ENCODE data around the gene SPATS2L.

SPATS2L gene

DNA sequence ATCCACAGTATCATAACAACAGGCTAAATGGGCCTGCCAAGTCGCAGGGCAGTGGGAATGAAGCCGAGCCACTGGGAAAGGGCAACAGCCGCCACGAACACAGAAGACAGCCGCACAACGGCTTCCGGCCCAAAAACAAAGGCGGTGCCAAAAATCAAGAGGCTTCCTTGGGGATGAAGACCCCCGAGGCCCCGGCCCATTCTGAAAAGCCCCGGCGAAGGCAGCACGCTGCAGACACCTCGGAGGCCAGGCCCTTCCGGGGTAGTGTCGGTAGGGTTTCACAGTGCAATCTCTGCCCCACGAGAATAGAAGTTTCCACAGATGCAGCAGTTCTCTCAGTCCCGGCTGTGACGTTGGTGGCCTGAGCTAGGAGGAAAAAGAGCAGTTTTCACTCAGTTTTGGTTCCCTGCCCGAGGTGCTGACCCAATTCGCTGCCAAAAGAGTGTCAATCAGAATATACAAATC lies 171.2 kb downstream of the SPATS2L start:
- DNase-seq = no peak

DNA sequence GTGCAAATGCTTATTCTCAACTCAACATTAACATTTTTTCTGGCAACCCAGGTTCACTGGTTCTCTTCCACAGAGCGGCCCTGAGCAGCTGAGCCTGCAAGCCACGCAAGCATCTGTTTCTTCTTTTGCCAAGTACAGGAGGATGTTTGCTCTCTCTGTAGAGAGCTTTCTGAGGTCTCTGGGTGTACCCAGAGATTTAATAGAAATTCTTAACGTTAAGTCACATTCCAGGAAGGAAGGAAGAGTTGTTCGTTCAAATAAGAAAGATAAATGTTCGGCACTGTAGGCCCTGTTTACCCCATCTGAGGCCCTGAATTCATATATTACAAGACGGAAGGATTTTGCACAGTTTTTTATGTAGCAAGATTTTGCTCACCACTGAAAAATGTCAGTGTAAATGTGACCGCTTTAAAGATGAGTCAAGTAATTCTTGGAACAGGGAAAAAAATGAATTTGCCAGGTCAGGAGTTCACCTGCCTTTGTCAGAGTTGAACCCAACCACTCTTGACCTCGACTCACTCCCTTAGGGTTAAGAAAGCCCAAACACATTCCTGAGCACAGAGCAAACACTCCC lies 173.3 kb downstream of the SPATS2L start:
- DNase-seq = no peak

DNA sequence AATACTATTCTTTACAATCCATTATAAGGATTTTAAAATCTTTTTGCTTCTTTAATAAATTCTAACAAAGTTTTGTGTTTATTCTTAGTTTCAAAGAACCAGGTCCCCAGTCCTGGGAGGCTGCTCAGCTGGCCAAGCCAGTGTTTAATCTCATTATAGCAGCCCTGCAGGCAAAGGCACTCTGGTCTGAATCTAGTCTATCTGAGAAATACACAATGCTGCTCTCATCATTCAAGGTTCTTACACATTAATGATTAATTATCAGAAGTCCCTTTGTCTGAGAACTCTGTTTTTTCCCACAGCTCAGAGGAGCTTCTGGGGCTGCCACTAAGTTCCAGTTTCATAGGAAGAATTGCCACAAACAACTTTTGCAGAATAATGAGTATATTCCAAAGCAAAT lies 175.7 kb downstream of the SPATS2L start:
- DNase-seq = no peak

DNA sequence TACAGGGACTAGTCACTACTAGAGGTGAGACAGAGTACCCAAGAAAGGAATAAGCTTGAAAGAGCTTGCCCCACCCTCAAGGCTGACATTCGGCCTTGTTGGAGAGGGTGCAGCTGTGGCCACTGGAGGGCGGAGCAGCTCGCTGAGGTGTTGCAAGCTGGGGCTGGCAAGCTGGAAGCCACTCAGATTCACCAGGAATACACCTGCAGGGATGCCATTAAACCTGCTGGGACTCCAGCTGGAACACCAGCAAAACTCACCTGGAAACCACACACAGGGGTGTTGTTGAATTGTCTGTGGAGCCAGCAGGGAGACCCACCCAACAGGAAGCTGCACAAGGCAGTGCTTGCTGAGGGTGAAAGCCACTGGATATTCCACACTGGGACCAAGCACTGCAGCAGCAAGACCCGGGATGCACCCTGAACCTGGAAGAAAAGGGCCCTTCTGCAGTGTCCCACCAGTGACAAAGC lies 177.3 kb downstream of the SPATS2L start:
- peak; percentile 20 for DNase-seq

DNA sequence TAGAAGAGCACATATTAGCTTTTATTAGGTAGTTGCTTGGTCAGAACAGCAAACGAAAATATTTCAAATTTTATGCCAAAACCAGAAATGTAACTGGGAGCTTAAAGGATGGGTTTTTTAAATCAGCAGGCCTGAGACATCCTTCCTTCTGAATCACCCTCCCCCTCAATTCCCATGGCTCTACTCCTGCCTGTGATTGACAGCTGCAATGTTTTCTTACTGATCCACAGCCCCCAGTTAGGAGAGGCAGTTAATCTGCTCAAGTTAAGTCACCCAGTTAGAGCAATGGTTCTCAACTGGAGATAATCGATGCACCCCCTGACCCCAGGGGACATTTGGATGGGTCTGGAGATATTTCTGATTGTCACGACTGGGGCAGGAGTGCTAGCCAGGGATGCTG lies 178.4 kb downstream of the SPATS2L start:
- DNase-seq = no peak

DNA sequence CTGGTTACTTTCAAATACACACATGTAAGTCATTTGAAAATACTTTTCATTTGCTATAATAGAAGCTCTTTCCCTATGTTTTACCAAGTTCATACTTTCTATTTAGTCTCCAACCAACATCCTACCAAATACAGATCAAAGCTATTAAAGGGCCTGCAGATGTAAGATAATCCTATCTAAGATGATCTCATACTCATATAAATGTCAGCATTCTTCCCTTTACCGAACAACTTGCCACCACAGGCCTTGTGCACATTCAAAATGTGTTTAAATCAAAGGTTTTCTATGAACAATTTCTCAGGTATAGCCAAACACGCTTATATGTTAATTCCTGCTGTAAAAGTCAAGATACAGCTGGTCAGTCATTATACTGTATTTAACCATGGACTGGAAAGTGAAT lies 180.0 kb downstream of the SPATS2L start:
- DNase-seq = no peak

DNA sequence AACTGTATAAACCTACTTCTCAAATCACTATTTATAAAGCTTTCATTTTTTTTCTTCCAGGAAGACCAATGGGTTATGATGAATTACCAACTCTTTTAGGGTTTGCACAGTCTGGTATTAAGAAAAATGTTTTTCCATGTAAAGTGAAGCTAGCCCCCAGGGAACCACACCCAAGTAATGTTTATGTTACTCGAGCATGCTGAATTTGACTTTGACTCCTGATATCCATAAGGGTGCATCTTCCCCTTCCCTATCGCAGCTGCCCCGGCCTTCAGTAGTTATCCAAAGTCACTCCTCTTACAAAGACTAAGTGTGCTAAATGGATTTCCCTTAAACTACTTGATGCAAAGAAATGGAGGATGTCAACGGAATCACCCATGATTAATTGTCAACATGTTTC lies 181.7 kb downstream of the SPATS2L start:
- DNase-seq = no peak

DNA sequence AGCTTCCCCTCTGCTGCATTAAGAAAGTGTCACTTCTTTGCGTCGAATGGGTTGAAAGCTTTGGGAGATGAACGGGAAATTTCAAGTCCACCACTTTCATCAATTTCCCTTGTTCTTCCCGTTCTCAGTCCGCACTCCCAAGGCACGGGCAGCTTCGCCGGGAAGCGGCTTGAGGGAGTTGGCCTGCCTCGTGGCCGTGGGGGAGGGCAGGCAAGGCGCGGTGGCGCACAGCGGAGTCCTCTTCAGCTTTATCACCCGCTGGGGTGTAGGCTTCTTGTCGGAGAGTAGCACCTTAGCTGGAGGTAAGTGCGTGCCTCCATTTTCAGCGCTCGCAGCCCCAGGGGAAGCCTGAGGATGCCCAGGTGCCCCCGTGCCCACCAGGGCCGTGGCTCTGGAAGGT lies 183.5 kb downstream of the SPATS2L start:
- DNase-seq = no peak

DNA sequence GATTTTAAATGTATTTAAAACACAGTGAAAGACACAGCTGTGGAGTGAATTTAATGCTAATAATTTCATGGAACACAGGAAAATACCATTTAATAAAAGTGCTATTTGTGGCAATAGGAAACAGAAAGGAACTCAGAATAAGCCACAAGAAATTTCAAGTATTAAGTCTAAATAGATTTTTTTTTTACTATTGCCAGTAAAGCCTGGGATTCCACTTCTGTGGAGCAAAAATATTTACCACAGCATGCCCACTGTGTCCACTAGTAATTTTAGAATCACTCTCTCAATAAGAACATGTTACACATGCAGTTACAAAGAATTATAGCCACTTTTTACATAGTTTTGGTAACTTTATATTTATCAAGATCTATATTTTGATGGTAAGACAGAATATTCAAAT lies 186.2 kb downstream of the SPATS2L start:
- DNase-seq = no peak

DNA sequence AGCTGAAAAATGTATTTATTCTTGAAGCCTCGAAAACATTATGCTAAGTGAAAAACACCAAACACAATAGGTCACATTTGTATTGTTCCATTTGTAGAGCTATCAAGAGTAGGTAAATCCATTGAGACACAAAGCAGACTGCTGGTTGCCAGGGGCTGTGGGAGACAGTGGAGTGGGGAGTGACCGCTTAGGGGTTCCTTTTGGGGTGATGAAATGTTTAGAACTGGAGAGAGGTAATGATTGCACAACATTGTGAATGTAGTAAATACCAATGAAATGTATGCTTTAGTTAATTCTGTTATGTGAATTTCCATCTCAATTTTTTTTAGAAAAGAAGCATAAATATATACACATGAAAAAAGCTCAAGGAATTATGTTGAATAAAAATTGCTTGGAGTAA lies 187.6 kb downstream of the SPATS2L start:
- no peak for DNase-seq

DNA sequence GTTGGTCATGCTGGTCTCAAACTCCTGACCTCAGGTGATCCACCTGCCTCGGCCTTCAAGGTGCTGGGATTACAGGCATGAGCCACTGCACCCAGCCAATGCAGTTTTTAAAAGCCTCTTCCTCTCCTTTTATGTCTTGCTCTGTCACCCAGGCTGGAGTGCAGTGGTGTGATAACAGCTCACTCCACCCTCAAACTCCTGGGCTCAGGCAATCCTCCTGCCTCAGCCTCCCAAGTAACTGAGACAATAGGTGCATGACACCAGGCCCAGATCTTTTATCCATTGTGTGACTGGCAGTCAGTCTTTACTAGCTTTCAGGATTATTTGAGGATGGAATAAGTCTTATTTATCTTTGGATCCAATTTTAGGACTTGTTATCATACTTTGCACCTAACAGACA lies 190.2 kb downstream of the SPATS2L start:
- DNase-seq = no peak

DNA sequence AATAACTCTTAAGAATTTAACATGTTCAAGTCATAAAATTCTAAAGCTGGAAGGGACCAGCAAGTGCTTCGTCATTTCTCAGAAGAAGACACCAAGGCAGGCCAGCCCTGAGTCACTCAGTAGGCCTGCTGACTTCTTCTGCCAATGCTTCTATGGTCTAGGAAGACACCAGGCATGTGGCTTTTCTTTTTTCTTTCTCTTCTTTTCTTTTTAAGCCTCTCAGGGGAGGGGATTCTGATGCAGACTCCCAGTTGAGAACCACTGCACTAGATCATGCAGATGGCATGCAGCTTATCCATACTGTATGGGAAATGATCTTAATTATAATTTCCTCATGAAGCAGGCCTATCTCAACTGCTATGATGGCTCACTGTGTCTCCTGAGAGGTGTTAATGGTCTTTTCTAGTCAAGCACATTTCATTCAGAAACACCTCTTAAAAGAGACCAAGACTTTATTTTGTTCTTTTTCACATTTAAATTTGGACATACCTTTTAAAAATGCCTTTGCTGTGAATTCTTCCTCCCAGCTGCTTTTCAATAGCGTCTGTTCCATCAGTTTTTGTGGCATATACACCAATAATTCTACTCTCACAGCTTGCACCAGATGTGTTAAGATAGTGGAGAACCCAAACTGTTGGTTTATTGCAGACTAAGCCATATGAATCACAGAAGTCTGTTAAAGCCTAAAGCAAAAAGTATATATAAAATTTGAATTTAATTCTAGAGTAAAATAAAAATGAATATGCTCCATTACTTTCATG lies 192.1 kb downstream of the SPATS2L start:
- no peak for DNase-seq

DNA sequence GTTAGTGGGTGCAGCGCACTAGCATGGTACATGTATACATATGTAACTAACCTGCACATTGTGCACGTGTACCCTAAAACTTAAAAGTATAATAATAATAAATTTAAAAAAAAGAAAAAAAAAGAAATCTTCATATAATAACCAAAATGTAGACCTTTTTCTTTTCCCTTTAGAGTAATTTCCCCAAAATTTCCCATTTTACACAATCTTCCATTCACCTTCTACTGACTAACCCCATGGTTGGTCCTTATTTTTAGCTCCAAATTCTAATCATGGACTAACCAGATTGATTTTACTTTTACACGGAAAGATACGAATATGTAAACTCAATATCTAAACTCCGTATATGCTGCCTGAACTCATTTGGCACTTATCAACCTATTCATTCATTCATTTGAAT lies 195.7 kb downstream of the SPATS2L start:
- DNase-seq = no peak

DNA sequence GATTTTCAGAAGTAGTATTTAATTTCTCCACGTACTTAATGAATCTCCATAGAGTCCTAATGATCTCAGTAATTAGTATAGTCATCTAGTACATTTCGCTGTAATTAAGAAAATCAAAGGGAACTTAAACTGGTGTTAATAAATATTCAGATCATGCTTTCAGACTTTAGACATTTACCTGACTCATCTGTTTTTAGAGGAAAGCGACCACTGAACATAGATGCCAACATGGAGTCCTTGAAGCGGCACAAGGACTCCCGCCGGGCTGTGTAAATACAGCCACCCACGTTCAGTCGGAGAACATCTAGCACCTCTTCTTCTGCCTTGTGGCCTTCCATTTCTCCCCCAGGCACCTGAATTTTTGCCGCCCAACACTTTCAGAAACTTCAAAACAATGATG lies 200.2 kb downstream of the SPATS2L start:
- DNase-seq = no peak

DNA sequence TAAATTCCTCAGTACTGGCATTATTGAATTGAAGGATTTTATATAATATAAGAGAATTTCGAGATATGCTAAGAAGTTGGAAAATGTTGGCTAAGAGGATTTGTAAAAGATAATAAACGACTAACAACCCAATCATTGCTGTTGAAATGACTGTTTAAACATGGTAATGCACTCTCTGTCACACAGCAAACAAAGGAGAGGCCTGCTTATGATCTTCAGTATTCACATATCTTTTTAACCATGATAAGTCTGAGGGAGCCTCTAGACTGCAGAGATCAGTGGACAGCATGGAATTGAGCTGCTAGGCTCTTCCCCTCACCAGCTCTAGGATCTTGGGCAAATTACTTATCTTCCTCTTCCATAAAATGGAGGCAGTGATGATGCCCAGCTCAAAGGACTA lies 200.7 kb downstream of the SPATS2L start:
- DNase-seq = no peak

DNA sequence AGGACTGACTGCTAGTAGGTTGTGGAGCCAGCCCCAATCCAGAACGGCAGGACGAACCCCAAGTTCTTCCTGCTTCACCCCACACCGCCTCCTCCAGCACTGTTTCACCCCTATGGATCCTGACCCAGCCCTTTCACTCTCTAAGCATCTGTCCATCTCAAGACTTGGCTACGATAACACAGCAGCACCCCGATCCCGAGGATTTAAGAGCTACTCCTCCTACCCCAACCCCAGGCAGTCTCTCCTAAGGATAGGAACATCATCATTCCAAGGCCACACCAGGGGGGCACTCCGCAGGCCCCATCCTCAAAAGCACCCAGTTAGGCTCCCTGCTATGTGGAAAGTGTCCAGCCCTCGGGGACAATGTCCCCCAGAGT lies 202.7 kb downstream of the SPATS2L start:
- no peak for DNase-seq

DNA sequence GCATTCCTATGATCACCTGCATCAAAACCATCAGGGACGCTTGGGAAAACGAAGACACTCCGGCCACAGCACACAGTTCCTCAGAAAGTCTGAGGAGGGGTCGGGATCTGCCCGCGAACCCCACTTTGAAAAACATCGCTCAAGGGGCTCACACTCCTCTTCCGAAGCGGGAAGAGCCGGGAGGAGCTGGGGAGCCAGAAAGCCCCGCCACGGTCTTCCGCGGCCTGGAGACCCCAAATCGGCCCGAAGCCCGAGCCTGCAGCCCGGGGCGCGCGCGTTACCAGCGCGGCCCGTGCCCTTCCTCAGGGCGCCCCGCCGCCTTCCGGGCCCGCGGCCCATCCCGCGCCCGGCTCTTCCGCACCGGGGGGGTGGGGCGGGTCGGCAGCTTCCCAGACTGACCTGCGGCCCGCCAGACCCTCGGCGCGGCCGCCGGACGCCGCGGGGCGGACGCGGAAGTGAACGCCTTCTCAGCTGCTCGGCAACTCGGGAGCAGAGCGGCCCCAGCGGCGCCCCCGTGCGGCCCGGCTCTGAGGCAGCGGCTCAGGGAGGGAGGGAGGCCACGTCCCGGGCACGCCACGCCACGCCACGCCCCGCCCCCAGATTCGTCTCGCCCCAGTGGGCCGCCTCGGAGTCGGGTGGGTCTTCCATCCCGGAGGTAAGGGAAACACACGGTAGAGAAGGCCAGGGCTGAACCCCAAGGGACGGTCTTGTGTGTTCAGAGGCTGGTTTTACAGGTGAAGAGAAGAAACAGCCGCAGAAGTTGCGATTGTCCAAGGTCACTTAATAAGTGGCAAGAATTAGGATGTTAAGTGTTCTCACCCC lies 203.3 kb downstream of the SPATS2L start, which contains the start of gene KCTD18:
KCTD18 (minus strand) TSS at position 457 of the 822 bp plus-strand sequence. CDS start 3,052 bp downstream, outside the sequence.
- DNase-seq = peak; percentile 93

DNA sequence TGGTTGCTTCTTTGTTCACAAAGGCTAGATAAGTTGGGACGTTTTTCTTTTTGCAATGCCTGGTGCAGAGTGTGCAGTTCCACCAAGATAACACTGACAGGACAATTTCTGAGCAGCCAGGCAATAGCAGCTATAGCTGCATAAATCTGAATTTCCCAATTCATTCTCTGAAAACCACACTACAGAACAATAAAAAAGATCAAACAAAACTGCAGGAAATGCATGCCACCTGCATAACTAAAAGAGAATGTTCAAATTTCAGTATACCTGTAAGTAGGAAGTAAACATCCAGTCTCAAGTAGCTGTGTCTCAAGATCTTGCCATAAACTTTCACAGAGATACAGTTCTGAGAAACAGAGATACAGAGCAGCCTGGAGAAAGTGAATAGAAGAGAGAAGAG lies 208.7 kb downstream of the SPATS2L start:
- DNase-seq = no peak

DNA sequence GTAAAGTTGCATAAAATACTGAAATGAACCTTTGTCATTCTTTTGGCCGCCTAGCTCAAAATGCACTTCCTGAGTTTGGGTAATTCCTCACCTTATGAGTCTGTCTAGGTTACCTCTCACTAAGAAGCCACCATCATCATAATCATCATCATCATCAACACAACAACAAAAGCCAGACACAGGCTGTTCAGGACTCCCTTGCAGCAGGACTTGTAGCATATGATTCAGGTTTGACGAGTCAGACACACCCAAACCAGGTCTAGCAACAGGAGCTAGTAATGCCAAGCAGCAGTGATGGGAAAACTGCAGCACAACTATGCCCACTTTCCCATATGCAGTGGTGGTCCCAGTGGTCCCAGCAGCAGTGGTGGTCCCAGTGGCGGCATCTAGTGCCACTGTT lies 216.7 kb downstream of the SPATS2L start:
- no peak for DNase-seq

DNA sequence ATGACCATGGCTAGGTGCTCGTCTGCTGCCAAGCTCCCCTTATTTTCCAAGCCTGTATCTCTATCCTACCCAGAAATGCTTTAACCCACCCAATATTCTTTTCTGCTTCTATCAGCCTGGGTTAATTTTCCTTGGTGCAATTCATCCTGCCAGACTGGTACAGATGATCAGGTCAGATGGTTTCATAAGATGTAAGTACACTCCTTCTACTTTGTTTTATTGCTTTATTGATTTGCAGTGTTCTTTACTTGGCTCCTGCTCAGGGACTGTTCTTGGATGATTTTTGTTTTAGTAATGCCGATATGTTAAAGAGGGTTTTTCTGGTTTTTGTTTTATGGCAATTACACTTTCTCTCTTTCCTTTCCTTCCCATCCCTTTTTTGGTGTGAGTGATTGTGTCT lies 217.1 kb downstream of the SPATS2L start:
- DNase-seq = no peak

DNA sequence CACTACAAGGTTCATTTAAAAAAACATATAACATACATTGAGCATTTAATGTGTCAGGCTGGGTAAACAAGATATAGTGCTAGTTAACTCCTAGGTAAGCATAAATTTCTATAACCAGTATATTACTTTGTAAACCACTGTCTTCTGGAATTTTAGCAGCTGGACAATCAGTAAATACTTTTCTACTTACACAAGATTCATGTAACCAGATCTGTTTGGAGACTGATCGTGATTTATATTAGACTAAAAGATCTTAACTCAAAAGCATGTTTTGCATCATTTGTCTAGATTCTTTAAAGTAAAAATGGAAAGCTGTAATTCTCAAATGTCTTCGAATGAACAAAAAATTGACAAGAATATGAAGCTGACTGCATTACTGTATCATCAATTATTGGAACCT lies 218.6 kb downstream of the SPATS2L start:
- no peak for DNase-seq

DNA sequence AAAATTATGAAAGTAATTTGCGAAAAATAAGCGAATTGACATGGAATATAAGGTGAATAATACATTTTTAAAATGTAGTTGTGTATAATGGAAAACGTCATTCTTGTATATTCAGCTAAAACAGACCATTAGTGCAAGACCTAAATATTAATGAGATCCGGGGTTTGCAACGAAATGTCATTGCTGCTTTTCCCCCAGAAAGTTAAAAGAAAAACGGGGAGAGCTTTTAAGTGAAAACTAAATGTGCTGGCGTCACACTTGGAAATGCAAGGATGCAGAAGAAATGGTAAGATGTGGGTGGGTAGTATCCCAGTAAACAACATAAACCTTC lies 219.0 kb downstream of the SPATS2L start:
- no peak for DNase-seq

DNA sequence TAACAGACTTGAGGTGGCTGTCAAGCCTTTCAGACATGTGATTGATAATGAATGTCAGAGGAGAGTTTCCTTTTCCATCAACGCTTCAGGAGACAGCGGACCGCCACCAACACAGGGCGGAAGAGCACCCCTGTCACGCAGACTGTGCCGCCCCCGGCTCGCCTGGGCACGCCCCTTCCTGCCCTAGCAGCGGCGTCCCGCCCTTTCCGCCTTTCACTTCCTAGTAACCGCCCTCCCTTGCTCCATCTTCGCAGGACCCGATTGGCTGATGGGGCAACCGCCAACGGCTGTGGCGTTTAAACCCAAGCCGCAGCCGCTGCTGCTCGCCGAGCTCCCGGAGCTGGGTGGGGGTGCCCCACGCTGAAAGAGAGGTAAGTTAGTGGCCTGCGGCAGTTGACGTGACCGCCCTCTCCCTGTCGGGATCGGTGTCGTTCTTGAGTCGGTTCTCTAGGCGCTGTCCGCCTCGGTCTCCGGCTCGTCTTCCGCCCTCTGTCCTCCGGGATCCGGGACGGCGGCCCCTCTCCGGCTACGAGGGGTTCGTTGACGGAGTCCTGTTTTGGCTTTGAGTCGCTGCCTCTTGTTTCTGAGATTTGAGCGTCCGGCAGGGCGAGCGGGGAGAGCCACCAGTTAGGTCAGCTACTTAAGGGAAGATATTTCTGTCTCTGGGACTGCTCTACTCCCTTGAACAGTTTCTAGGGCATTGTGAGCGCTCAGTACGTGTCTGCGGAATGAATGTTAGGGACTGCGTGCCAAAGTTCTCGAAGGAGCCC lies 219.6 kb downstream of the SPATS2L start, which contains the start of gene SGO2:
SGO2 (plus strand) TSS at position 326 of the 770 bp plus-strand sequence. CDS start 6,769 bp downstream, outside the sequence.
- peak; percentile 98 for DNase-seq
